HepG2 (cell line): ENCODE results near the gene CRKL. TPM values are rescaled to one million over a fixed set of nuclear protein-coding genes. Genes with fewer than 3 reads are reported as not detected.
A peak's percentile ranks its signal among the peaks of the same experiment; 100 is the strongest.

ENCODE experiments used
- CBFB ChIP-seq: sonication (generic); formaldehyde crosslinking; IDR thresholded peaks from 2 replicates; pipeline ENCODE4 v1.4.0; 2020; ENCODE audit warnings: missing genetic modification reagents
- FOXJ3 ChIP-seq: sonication (generic); formaldehyde crosslinking; IDR thresholded peaks from 2 replicates; pipeline ENCODE4 v1.4.0; 2020; ENCODE audit warnings: missing genetic modification reagents, mild to moderate bottlenecking, borderline replicate concordance
- GATAD1 ChIP-seq: IDR thresholded peaks from 2 replicates; pipeline ENCODE4 v1.6.1; 2016; ENCODE audit warnings: missing genetic modification reagents, missing compliant biosample characterization
- HNRNPL ChIP-seq: fragments of 200-400 bp; formaldehyde crosslinking; IDR thresholded peaks from 2 replicates; pipeline ENCODE4 v1.6.1; 2017; ENCODE audit warnings: mild to moderate bottlenecking, low read depth, low read length
- RARA ChIP-seq: IDR thresholded peaks from 2 replicates; pipeline ENCODE4 v1.6.1; 2016; ENCODE audit warnings: missing genetic modification reagents, missing compliant biosample characterization
- RBFOX2 ChIP-seq: fragments of 200-400 bp; formaldehyde crosslinking; IDR thresholded peaks from 2 replicates; pipeline ENCODE4 v1.6.1; 2017; ENCODE audit warnings: low read depth, mild to moderate bottlenecking, low read length
- RORA ChIP-seq: sonication (generic); formaldehyde crosslinking; IDR thresholded peaks from 2 replicates; pipeline ENCODE4 v1.5.0; 2020; ENCODE audit warnings: mild to moderate bottlenecking, missing genetic modification reagents, moderate library complexity
- SIX1 ChIP-seq: sonication (generic); formaldehyde crosslinking; IDR thresholded peaks from 2 replicates; pipeline ENCODE4 v1.4.0; 2020; ENCODE audit warnings: missing genetic modification reagents, borderline replicate concordance
- TOPORS ChIP-seq: sonication (generic); formaldehyde crosslinking; IDR thresholded peaks from 2 replicates; pipeline ENCODE4 v1.8.0; 2023; ENCODE audit warnings: mild to moderate bottlenecking, missing genetic modification reagents
- ZNF274 ChIP-seq: sonication (generic); formaldehyde crosslinking; IDR thresholded peaks from 2 replicates; pipeline ENCODE4 v1.5.1; 2020; ENCODE audit warnings: mild to moderate bottlenecking, missing genetic modification reagents
- ZNF331 ChIP-seq: sonication (generic); formaldehyde crosslinking; IDR thresholded peaks from 2 replicates; pipeline ENCODE4 v1.4.0; 2020; ENCODE audit warnings: missing genetic modification reagents
- ZNF746 ChIP-seq: sonication (generic); formaldehyde crosslinking; IDR thresholded peaks from 2 replicates; pipeline ENCODE4 v1.8.0; 2022; ENCODE audit warnings: mild to moderate bottlenecking, missing genetic modification reagents
- ZNF782 ChIP-seq: sonication (generic); formaldehyde crosslinking; IDR thresholded peaks from 2 replicates; pipeline ENCODE4 v1.4.0; 2020; ENCODE audit warnings: missing genetic modification reagents, mild to moderate bottlenecking, borderline replicate concordance
- ZSCAN9 ChIP-seq: IDR thresholded peaks from 2 replicates; pipeline ENCODE4 v1.6.1; 2016; ENCODE audit warnings: borderline replicate concordance
- polyA plus RNA-seq, 8 experiments: library from polyadenylated mRNA; depleted of rRNA in 3 of 8; stranded (reverse) in 7 of 8; unstranded in 1 of 8; fragments of >200 nt; fragmentation: Illumina TruSeq in 4 of 8; extraction: Trizol in 4 of 8; gene quantifications; 2 replicates each; pipeline versions ENCODE4 v1.2.1 to v1.2.3, GENCODE V29; 2011 to 2016; ENCODE audit warnings: low read depth in 4 of 8, missing spikeins in 1 of 8, mixed read lengths in 1 of 8; ENCODE audit not compliant: insufficient read depth in 1 of 8
- total RNA-seq, 5 experiments: library from RNA; depleted of rRNA; stranded (reverse); fragments of >200 nt; fragmentation: Illumina TruSeq; extraction: Trizol; gene quantifications; 2 replicates each; pipeline ENCODE4 v1.2.3, GENCODE V29; 2016; ENCODE audit warnings: low read depth in 1 of 5
- TF ChIP-seq, protein P1 (sequence below): sonication (generic); formaldehyde crosslinking; IDR thresholded peaks from 2 replicates; pipeline ENCODE4 v1.5.0; 2020; ENCODE audit warnings: missing genetic modification reagents
- TF ChIP-seq, protein P2 (sequence below): sonication (generic); formaldehyde crosslinking; IDR thresholded peaks from 2 replicates; pipeline ENCODE4 v1.4.0; 2020; ENCODE audit warnings: missing genetic modification reagents
- TF ChIP-seq, protein P3 (sequence below): sonication (generic); formaldehyde crosslinking; IDR thresholded peaks from 2 replicates; pipeline ENCODE4 v1.5.1; 2020; ENCODE audit warnings: missing genetic modification reagents, mild to moderate bottlenecking, borderline replicate concordance
- TF ChIP-seq, protein P4 (sequence below): sonication (generic); formaldehyde crosslinking; IDR thresholded peaks from 2 replicates; pipeline ENCODE4 v1.4.0; 2020; ENCODE audit warnings: missing genetic modification reagents, mild to moderate bottlenecking, borderline replicate concordance
- TF ChIP-seq, protein P5 (sequence below): sonication (generic); formaldehyde crosslinking; IDR thresholded peaks from 2 replicates; pipeline ENCODE4 v1.5.0; 2020; ENCODE audit warnings: mild to moderate bottlenecking, missing genetic modification reagents

Gene CRKL
- total and polyA plus RNA-seq, 2 of the 13 experiments (the other 11 are each of a cell fraction or from before 2014, with no cell fraction given) = 37.4 to 60.6 TPM

DNA sequence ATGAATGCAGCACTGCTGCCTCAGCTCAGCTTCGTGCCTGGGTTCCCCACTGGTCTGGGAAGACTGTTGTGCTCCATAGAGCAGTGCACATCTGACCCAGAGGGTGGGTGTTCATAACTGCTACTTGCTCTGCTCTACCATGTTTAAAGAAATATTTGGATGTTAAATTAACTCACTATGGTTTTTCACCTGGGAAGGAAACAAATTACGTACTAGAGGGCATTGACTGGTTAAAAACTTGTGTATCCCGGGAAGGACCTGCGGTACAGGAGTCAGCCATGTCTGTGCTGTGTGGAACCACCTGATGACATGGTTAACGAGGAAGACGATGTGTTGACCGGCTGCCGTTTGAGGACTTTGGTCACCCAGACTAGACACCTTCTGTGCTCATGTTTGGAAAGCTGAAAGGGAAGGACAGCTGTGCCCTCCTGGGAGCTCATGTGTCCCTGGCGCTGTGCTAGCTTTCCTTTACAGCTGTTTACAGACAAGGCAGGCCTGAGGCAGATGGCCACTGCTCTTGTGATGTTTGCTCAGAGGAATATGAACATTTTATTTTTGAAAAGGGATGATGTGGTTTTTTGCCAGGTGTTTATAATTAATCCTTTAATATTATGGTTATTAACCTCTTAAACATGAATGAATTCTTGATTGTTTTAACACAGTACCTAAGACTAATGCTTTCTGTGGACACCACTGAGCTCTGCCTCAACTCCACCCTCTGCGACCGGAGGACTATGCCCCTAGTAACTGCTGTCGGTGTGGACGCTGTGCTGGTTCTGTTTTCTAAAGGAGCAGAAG, 35.5 kb downstream of the CRKL start (continued):
- TF ChIP-seq, protein P1, sequence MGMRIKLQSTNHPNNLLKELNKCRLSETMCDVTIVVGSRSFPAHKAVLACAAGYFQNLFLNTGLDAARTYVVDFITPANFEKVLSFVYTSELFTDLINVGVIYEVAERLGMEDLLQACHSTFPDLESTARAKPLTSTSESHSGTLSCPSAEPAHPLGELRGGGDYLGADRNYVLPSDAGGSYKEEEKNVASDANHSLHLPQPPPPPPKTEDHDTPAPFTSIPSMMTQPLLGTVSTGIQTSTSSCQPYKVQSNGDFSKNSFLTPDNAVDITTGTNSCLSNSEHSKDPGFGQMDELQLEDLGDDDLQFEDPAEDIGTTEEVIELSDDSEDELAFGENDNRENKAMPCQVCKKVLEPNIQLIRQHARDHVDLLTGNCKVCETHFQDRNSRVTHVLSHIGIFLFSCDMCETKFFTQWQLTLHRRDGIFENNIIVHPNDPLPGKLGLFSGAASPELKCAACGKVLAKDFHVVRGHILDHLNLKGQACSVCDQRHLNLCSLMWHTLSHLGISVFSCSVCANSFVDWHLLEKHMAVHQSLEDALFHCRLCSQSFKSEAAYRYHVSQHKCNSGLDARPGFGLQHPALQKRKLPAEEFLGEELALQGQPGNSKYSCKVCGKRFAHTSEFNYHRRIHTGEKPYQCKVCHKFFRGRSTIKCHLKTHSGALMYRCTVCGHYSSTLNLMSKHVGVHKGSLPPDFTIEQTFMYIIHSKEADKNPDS (CRISPR knock-in tag) = no peak
- TF ChIP-seq ZNF746 (CRISPR knock-in tag) (0 out of 2 replicates have a peak, but pooled peaks have one; percentile 24), FOXJ3 (CRISPR knock-in tag) (no peak), ZNF331 (no peak), TOPORS (CRISPR knock-in tag) (no peak), ZNF274 (CRISPR knock-in tag) (peak; percentile 45; the same call in 1 of the 2 replicates), RORA (CRISPR knock-in tag) (no peak), CBFB (CRISPR knock-in tag) (no peak), ZSCAN9 (CRISPR knock-in tag) (no peak), RBFOX2 (no peak), SIX1 (CRISPR knock-in tag) (peak; percentile 30; the same call in 1 of the 2 replicates), ZNF782 (CRISPR knock-in tag) (no peak), HNRNPL (no peak), RARA (CRISPR knock-in tag) (peak; percentile 80), GATAD1 (CRISPR knock-in tag) (no peak)
- TF ChIP-seq, protein P2, sequence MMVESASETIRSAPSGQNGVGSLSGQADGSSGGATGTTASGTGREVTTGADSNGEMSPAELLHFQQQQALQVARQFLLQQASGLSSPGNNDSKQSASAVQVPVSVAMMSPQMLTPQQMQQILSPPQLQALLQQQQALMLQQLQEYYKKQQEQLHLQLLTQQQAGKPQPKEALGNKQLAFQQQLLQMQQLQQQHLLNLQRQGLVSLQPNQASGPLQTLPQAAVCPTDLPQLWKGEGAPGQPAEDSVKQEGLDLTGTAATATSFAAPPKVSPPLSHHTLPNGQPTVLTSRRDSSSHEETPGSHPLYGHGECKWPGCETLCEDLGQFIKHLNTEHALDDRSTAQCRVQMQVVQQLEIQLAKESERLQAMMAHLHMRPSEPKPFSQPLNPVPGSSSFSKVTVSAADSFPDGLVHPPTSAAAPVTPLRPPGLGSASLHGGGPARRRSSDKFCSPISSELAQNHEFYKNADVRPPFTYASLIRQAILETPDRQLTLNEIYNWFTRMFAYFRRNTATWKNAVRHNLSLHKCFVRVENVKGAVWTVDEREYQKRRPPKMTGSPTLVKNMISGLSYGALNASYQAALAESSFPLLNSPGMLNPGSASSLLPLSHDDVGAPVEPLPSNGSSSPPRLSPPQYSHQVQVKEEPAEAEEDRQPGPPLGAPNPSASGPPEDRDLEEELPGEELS = peak; percentile 50; the same call in 1 of the 2 replicates
- TF ChIP-seq, protein P3, sequence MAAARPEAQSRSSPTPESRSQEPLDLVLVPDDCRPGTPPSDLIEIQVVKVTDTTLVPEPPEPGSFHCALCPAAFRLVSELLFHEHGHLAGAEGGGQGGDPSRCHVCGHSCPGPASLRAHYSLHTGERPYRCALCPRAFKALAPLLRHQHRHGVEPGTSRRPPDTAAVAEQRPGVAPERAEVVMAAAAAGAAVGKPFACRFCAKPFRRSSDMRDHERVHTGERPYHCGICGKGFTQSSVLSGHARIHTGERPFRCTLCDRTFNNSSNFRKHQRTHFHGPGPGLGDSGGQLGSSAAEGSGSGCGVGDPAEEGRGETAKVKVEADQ (CRISPR knock-in tag) = no peak
- TF ChIP-seq, protein P4, sequence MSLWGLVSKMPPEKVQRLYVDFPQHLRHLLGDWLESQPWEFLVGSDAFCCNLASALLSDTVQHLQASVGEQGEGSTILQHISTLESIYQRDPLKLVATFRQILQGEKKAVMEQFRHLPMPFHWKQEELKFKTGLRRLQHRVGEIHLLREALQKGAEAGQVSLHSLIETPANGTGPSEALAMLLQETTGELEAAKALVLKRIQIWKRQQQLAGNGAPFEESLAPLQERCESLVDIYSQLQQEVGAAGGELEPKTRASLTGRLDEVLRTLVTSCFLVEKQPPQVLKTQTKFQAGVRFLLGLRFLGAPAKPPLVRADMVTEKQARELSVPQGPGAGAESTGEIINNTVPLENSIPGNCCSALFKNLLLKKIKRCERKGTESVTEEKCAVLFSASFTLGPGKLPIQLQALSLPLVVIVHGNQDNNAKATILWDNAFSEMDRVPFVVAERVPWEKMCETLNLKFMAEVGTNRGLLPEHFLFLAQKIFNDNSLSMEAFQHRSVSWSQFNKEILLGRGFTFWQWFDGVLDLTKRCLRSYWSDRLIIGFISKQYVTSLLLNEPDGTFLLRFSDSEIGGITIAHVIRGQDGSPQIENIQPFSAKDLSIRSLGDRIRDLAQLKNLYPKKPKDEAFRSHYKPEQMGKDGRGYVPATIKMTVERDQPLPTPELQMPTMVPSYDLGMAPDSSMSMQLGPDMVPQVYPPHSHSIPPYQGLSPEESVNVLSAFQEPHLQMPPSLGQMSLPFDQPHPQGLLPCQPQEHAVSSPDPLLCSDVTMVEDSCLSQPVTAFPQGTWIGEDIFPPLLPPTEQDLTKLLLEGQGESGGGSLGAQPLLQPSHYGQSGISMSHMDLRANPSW (CRISPR knock-in tag) = no peak
- TF ChIP-seq, protein P5, sequence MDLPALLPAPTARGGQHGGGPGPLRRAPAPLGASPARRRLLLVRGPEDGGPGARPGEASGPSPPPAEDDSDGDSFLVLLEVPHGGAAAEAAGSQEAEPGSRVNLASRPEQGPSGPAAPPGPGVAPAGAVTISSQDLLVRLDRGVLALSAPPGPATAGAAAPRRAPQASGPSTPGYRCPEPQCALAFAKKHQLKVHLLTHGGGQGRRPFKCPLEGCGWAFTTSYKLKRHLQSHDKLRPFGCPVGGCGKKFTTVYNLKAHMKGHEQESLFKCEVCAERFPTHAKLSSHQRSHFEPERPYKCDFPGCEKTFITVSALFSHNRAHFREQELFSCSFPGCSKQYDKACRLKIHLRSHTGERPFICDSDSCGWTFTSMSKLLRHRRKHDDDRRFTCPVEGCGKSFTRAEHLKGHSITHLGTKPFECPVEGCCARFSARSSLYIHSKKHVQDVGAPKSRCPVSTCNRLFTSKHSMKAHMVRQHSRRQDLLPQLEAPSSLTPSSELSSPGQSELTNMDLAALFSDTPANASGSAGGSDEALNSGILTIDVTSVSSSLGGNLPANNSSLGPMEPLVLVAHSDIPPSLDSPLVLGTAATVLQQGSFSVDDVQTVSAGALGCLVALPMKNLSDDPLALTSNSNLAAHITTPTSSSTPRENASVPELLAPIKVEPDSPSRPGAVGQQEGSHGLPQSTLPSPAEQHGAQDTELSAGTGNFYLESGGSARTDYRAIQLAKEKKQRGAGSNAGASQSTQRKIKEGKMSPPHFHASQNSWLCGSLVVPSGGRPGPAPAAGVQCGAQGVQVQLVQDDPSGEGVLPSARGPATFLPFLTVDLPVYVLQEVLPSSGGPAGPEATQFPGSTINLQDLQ (CRISPR knock-in tag) = no peak
